NB4 (cell line): Measurements from ENCODE around the gene DSP.

ENCODE experiments used
- DNase-seq: peaks from one replicate; pipeline ENCODE4 v3.0.0; 2010; ENCODE audit warnings: low read depth
- H3K4me3 ChIP-seq: one replicate; pipeline ENCODE4 v1.5.1; 2011; ENCODE audit warnings: mild to moderate bottlenecking, low read depth, low read length, moderate library complexity
- CTCF ChIP-seq: IDR thresholded peaks from one replicate; pipeline ENCODE4 v1.5.1; 2012; ENCODE audit warnings: low read depth, low read length
- MAX ChIP-seq: IDR thresholded peaks from 2 replicates; pipeline ENCODE4 v1.6.1; 2011; ENCODE audit warnings: low read depth, low read length
- MYC ChIP-seq: IDR thresholded peaks from 2 replicates; pipeline ENCODE4 v1.6.1; 2011; ENCODE audit warnings: low read depth, low read length
- POLR2A ChIP-seq: IDR thresholded peaks from 2 replicates; pipeline ENCODE4 v1.6.1; 2011; ENCODE audit warnings: mild to moderate bottlenecking; ENCODE audit not compliant: insufficient read length; ENCODE audit errors: extremely low read depth

Gene DSP

DNA sequence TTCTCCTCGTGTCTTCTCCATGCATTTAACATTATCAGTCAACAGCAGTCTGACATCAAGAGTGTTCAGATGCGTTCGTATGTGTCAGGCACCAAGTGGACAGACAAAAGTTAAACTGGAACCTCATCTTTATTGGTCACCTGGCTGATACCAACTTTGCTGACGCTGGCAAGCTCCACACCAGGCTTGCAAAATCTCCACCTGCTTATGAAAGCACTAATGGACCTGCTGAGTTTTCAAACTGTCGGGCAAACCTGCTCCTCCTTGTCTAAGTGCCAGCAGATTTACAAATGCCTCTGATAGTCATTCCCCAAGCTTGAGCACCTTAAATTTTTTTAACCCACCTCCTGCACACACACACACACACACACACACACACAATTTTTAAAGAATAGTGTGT, 27.9 kb upstream of the DSP start:
- H3K4me3 ChIP-seq = no peak overlapping the region
- no peak for TF ChIP-seq MYC
- no peak for TF ChIP-seq MAX
- TF ChIP-seq POLR2A = no peak
- TF ChIP-seq CTCF = no peak
- DNase-seq = no peak

GRCh38 chr6:7515363-7515762, 26.1 kb upstream of the DSP start:
- TF ChIP-seq CTCF (no peak), POLR2A (no peak), MYC (no peak), MAX (no peak)
- DNase-seq = no peak
- H3K4me3 ChIP-seq = no peak overlapping the region

GRCh38 chr6:7518877-7519276, 22.6 kb upstream of the DSP start:
- TF ChIP-seq MYC (no peak), POLR2A (no peak), MAX (no peak), CTCF (no peak)
- DNase-seq = no peak
- H3K4me3 ChIP-seq = no peak overlapping the region

DNA sequence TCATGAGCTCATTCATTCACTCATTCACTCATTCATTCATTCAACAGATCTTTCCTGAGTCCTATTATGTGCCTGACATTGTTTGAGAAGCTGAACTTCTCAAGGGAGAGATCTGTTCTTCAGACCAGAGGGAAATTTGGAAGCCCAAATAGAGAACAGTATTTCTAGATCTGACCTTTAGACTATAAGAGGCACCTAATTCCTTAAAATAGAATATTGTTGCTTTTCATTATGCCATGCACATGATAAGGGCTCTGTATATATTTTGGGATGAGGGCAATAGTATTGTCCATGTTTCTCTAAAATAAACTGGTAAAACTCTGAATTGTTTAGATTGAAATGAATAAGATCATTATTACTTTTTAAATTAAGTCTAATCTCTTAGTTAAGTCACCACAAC, 18.6 kb upstream of the DSP start:
- no peak for DNase-seq

DNA sequence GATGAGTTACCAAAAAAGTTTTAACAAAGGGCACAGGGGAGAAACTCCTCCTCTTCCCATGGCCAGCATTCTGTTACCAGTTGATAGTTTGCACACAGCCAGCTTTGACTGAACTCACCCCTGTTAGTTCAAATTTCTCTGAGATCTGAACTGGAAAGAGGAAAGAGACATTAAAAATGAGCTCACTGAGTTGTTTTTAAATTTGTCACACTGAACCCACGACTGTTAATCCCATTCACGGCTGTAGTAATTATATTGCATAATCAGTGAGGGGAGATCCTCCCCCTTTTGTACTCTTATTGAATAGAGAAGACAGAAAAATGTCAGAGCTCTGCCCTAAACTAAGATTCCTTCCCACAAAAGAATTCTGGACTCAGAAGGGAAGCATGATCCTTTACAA, 17.5 kb upstream of the DSP start:
- TF ChIP-seq POLR2A = no peak
- no peak for TF ChIP-seq MYC
- TF ChIP-seq CTCF = no peak
- no peak for TF ChIP-seq MAX
- peak; percentile 42 for DNase-seq

More for the DNA sequence above, 18.6 kb upstream of the DSP start:
- TF ChIP-seq POLR2A (no peak), CTCF (no peak), MYC (no peak), MAX (no peak)
- no peak overlapping the region for H3K4me3 ChIP-seq

DNA sequence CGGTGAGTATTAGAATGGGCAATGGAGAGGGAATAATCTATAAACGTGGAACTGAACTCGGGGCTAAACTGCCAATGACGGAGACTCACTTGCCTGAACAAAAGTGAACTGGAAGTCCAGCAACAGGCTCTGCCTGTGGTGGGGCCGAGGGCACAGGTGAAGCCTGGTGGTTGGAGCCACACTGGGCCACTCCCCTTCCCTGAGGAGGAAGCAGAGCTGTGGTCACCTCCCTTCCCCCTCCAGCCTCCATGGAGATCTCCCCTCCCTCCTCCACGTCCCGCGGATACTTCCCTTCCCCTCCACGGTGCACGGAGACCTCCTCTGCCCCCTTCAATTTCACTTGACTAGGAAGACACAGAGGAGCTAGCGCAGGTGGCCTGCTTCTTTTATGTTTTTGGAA, 14.7 kb upstream of the DSP start:
- no peak for TF ChIP-seq POLR2A
- TF ChIP-seq MYC = no peak
- TF ChIP-seq MAX = no peak
- no peak for TF ChIP-seq CTCF
- no peak overlapping the region for H3K4me3 ChIP-seq
- DNase-seq = peak; percentile 60

More for the DNA sequence above, 17.5 kb upstream of the DSP start:
- H3K4me3 ChIP-seq = no peak overlapping the region
